ENCODE results near the gene MS4A18. TPM values are rescaled to one million over a fixed set of nuclear protein-coding genes. Genes with fewer than 3 reads are reported as not detected.

The MS4A18 gene
- total and polyA plus RNA-seq, 2 experiments from 2014 or later: not detected

DNA sequence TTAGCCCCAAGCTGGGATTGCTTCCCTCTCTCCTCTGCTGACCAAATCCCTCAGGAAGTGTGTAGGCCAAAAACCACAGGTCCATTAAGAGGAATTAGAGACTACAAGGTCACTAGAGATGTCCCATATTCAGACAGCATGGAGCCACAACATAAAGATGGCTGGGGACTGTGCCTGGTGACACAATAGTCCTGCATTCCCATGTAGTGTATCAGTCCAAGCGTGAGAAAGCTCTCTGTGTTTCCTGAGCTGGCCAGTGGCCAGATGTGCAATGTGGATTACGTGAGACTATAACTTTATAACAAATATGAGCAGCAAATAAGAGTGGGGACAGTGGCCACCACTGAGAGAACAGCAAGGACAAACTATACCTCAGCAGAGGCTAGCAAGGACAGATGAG lies 53.1 kb downstream of the MS4A18 start:
- no peaks in the 10 kb centered on the region for H3K9me3 ChIP-seq (ENCODE audit: low read depth)
- no peaks in the 10 kb centered on the region for H3K9me2 ChIP-seq (ENCODE audit: insufficient read depth)
- H3K36me3 ChIP-seq (ENCODE audit: low read depth): no peaks in the 10 kb centered on the region
- DNase-seq: peak; percentile 95
- peak overlapping the region; percentile 48 for H3K4me2 ChIP-seq (ENCODE audit: unreplicated experiment)
- peak overlapping the region; percentile 8; the same call in 1 of the 2 replicates for H2AFZ ChIP-seq
- H3K4me3 ChIP-seq: no peak overlapping the region
- H3K27ac ChIP-seq: peak overlapping the region; percentile 52
- no peak for TF ChIP-seq EZH2phosphoT487 (IDR thresholded peaks at IDR 0.05; ENCODE audit: insufficient read depth, low read depth)
- no peak for TF ChIP-seq EZH2 (IDR thresholded peaks at IDR 0.05; ENCODE audit: insufficient read depth, poor library complexity, severe bottlenecking)
- peaks cover 19% of the 10 kb centered on the region; the same call in 1 of the 2 replicates for H3K27me3 ChIP-seq (replicated peaks; ENCODE audit: insufficient read depth)
- H4K20me1 ChIP-seq (ENCODE audit: insufficient read depth): no peaks in the 10 kb centered on the region
- peaks cover 17% of the 10 kb centered on the region for H3K4me1 ChIP-seq (ENCODE audit: insufficient read depth)
- peaks cover 17% of the 10 kb centered on the region for H3F3A ChIP-seq (ENCODE audit: insufficient read depth)
- WGBS, 2 experiments (ENCODE audit: low coverage in 1 of 2, low lambda C conversion rate in 2 of 2, missing lambda C conversion rate in 2 of 2): 0 to 2% methylated on average over 2 of the region's 2 CpGs
- in situ Hi-C loops (cut with MboI): no loop called here
- no peaks in the 10 kb centered on the region for H3K79me2 ChIP-seq (ENCODE audit: insufficient read depth)
- peak overlapping the region; percentile 35 for H3K9ac ChIP-seq

DNA sequence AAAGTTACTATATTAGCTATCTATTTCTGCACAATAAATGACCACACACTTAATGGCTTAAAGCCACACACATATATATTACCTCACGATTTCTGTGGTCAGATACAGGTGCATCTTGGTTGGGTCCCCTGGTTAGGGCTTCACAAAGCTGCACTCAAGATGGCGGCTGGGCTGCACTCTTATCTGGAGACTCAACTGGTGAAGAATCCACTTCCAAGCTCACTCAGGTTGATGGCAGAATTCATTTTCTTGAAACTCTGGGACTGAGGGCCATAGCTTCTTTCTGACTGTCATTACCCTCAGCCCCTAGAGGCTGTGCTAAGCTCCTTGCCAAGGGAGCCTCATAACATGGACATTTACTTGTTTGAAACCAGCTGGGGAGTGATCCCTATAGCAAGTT lies 55.5 kb downstream of the MS4A18 start:
- H3K36me3 ChIP-seq (ENCODE audit: low read depth): no peaks in the 10 kb centered on the region
- H3K9me3 ChIP-seq (ENCODE audit: low read depth): no peaks in the 10 kb centered on the region
- no peak overlapping the region for H3K4me2 ChIP-seq (ENCODE audit: unreplicated experiment)
- no peak overlapping the region for H3K4me3 ChIP-seq
- no peak for TF ChIP-seq EZH2phosphoT487 (IDR thresholded peaks at IDR 0.05; ENCODE audit: insufficient read depth, low read depth)
- DNase-seq: no peak
- 29 to 39% methylated on average over 2 of the region's 2 CpGs for WGBS, 2 experiments (ENCODE audit: low coverage in 1 of 2, low lambda C conversion rate in 2 of 2, missing lambda C conversion rate in 2 of 2)
- H3K27me3 ChIP-seq (replicated peaks; ENCODE audit: insufficient read depth): peaks cover 21% of the 10 kb centered on the region
- no peaks in the 10 kb centered on the region for H3K79me2 ChIP-seq (ENCODE audit: insufficient read depth)
- in situ Hi-C loops (cut with MboI): no loop called here
- H2AFZ ChIP-seq: no peak overlapping the region
- H4K20me1 ChIP-seq (ENCODE audit: insufficient read depth): no peaks in the 10 kb centered on the region
- no peaks in the 10 kb centered on the region for H3K9me2 ChIP-seq (ENCODE audit: insufficient read depth)
- no peak overlapping the region for H3K9ac ChIP-seq
- H3K27ac ChIP-seq: no peak overlapping the region
- peaks cover 17% of the 10 kb centered on the region for H3F3A ChIP-seq (ENCODE audit: insufficient read depth)
- H3K4me1 ChIP-seq (ENCODE audit: insufficient read depth): peaks cover 17% of the 10 kb centered on the region

DNA sequence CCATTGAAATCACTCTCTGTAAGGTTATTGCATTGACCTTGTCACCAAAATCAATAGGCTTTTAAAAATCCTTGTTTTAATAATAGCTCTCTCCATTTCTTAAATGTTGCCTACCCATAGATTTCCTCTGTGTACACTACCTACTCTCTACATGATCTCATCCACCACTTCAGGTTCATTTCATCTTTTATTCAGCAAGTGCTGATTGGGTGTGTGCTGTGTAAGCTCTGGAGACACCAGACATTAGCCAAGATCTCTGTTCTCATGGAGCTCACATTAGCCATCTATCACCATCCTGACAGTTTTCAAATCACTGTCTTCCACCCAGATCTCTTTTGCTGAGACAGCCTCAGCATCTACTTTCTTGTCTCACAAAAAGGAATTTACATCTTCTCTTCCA lies 56.3 kb downstream of the MS4A18 start:
- no peak for DNase-seq
- no peaks in the 10 kb centered on the region for H4K20me1 ChIP-seq (ENCODE audit: insufficient read depth)
- H3K36me3 ChIP-seq (ENCODE audit: low read depth): no peaks in the 10 kb centered on the region
- H3K9me3 ChIP-seq (ENCODE audit: low read depth): no peaks in the 10 kb centered on the region
- no peak for TF ChIP-seq EZH2phosphoT487 (IDR thresholded peaks at IDR 0.05; ENCODE audit: insufficient read depth, low read depth)
- H3K27ac ChIP-seq: no peak overlapping the region
- H3K9ac ChIP-seq: no peak overlapping the region
- H3K4me2 ChIP-seq (ENCODE audit: unreplicated experiment): no peak overlapping the region
- no peak overlapping the region for H2AFZ ChIP-seq
- H3K79me2 ChIP-seq (ENCODE audit: insufficient read depth): no peaks in the 10 kb centered on the region
- no peak overlapping the region for H3K4me3 ChIP-seq
- in situ Hi-C loops (cut with MboI): no loop called here
- peaks cover 21% of the 10 kb centered on the region for H3K27me3 ChIP-seq (replicated peaks; ENCODE audit: insufficient read depth)
- H3K9me2 ChIP-seq (ENCODE audit: insufficient read depth): no peaks in the 10 kb centered on the region
- peaks cover 17% of the 10 kb centered on the region for H3F3A ChIP-seq (ENCODE audit: insufficient read depth)
- H3K4me1 ChIP-seq (ENCODE audit: insufficient read depth): peaks cover 14% of the 10 kb centered on the region

DNA sequence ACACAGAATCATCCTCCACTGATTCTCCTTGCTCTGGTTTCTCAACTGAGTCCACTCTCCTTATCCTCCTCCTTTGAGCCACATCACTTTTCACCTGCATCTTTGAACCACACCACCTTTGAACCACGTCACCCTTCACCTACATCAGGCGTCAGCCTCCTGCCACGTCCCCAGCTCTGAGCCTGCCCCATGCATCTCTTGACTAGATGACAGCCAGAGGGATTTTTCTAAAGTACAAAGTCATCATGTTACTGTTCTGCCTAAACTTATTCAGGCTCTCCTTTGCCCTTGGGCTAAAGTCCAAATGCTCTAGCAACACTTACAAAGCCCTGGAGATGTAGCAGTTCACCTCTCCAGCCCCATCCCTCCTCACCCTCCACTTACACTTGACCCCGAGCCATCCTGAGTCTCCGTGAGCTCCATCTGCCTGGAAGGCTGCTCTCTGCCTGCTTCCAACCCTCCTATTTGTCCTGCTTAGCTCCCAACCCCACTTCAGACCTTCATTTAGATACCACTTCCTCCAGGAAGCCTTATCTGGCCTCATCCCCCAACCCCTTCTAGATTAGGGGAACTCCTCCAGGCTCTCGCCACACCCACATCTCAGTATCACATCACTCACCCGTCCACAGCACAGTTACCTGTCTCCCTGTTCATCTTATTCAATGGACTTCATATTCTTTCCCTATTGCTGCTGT lies 56.9 kb downstream of the MS4A18 start:
- Histone ChIP-seq H3K79me2 (ENCODE audit: insufficient read depth) (no peaks in the 10 kb centered on the region), H2AFZ (no peak overlapping the region), H3K36me3 (ENCODE audit: low read depth) (no peaks in the 10 kb centered on the region), H3K4me3 (no peak overlapping the region), H3F3A (ENCODE audit: insufficient read depth) (peaks cover 17% of the 10 kb centered on the region), H3K4me1 (ENCODE audit: insufficient read depth) (peaks cover 16% of the 10 kb centered on the region), H3K9ac (no peak overlapping the region), H3K9me2 (ENCODE audit: insufficient read depth) (no peaks in the 10 kb centered on the region), H3K9me3 (ENCODE audit: low read depth) (no peaks in the 10 kb centered on the region), H3K4me2 (ENCODE audit: unreplicated experiment) (no peak overlapping the region), H3K27ac (no peak overlapping the region), H4K20me1 (ENCODE audit: insufficient read depth) (no peaks in the 10 kb centered on the region), H3K27me3 (replicated peaks; ENCODE audit: insufficient read depth) (peaks cover 21% of the 10 kb centered on the region)
- 39 to 40% methylated on average over 7 of the region's 7 CpGs for WGBS, 2 experiments (ENCODE audit: low coverage in 1 of 2, low lambda C conversion rate in 2 of 2, missing lambda C conversion rate in 2 of 2)
- no peak for DNase-seq
- TF ChIP-seq EZH2 (IDR thresholded peaks at IDR 0.05; ENCODE audit: insufficient read depth, poor library complexity, severe bottlenecking) (no peak), EZH2phosphoT487 (IDR thresholded peaks at IDR 0.05; ENCODE audit: insufficient read depth, low read depth) (no peak)
- in situ Hi-C loops (cut with MboI): no loop called here

DNA sequence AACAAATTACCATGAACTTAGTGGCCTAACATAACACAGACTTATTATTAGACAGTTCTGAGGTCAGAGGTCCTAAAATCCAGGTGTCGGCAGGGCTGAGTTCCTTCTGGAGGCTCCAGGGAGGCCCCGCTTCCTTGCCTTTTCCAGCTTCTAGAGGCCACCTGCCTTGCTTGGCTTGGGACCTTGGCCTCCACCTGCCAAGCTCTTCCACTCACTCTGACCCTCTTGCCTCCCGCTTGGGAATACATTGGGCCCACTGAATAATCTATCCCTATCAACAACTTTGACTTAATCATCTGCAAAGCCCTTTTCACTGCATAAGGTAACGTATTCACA lies 57.4 kb downstream of the MS4A18 start:
- H4K20me1 ChIP-seq (ENCODE audit: insufficient read depth): no peaks in the 10 kb centered on the region
- TF ChIP-seq EZH2 (IDR thresholded peaks at IDR 0.05; ENCODE audit: insufficient read depth, poor library complexity, severe bottlenecking): no peak
- no peak for TF ChIP-seq EZH2phosphoT487 (IDR thresholded peaks at IDR 0.05; ENCODE audit: insufficient read depth, low read depth)
- WGBS, 2 experiments (ENCODE audit: low coverage in 1 of 2, low lambda C conversion rate in 2 of 2, missing lambda C conversion rate in 2 of 2): 57 to 66% methylated on average over 4 of the region's 4 CpGs

More for the DNA sequence above, 57.4 kb downstream of the MS4A18 start:
- in situ Hi-C loops (cut with MboI): no loop called here
- Histone ChIP-seq H3K4me1 (ENCODE audit: insufficient read depth) (peaks cover 19% of the 10 kb centered on the region), H3K36me3 (ENCODE audit: low read depth) (no peaks in the 10 kb centered on the region), H3K27ac (no peak overlapping the region), H3F3A (ENCODE audit: insufficient read depth) (peaks cover 15% of the 10 kb centered on the region), H3K79me2 (ENCODE audit: insufficient read depth) (no peaks in the 10 kb centered on the region), H3K9me2 (ENCODE audit: insufficient read depth) (no peaks in the 10 kb centered on the region), H2AFZ (no peak overlapping the region), H3K9me3 (ENCODE audit: low read depth) (no peaks in the 10 kb centered on the region), H3K9ac (no peak overlapping the region), H3K27me3 (replicated peaks; ENCODE audit: insufficient read depth) (peaks cover 21% of the 10 kb centered on the region), H3K4me3 (no peak overlapping the region), H3K4me2 (ENCODE audit: unreplicated experiment) (no peak overlapping the region)
- no peak for DNase-seq
